ENCODE measurements around the gene COL4A2. TPM values are rescaled to one million over a fixed set of nuclear protein-coding genes. Genes with fewer than 3 reads are reported as not detected.

The COL4A2 gene
- total and polyA plus RNA-seq, 2 donors (not counting 1 experiment from before 2014, with no cell fraction given) = 0.17 TPM; not detected in 1

GRCh38 chr13:110438776-110439175, 131.7 kb downstream of the COL4A2 start:
- H3K4me3 Mint-ChIP-seq = no peak overlapping the region
- no peak for TF ChIP-seq EZH2 (IDR thresholded peaks at IDR 0.05; ENCODE audit: borderline replicate concordance, insufficient read depth, low read depth, low read length, poor library complexity, severe bottlenecking)
- no peak for TF ChIP-seq CTCF (IDR thresholded peaks at IDR 0.05)
- peaks cover 0 to 12% (median 0%) of the 10 kb centered on the region in 4 experiments for H3K27me3 ChIP-seq (replicated peaks in 1 of 4; ENCODE audit: control extremely low read depth in 1 of 4, control insufficient read depth in 3 of 4, insufficient read depth in 4 of 4, low read length in 3 of 4)
- DNase-seq (no peak), ATAC-seq (ENCODE audit: low read depth) (no peak)
- peaks cover 38% of the 10 kb centered on the region for H3K27me3 Mint-ChIP-seq
- H3K4me1 ChIP-seq (ENCODE audit: control insufficient read depth in 2 of 2, insufficient read depth in 2 of 2, low read length in 2 of 2) = no peaks in the 10 kb centered on the region
- intact Hi-C loops (cut with micrococcal nuclease) = no loop called here
- H3K27ac Mint-ChIP-seq = no peak overlapping the region
- no peaks in the 10 kb centered on the region for H4K20me1 ChIP-seq (ENCODE audit: control insufficient read depth, insufficient read depth, low read length, poor library complexity, severe bottlenecking)
- H3K9me3 ChIP-seq (ENCODE audit: control extremely low read depth in 1 of 3, control insufficient read depth in 2 of 3, insufficient read depth in 1 of 3, low read length in 2 of 3) = no peaks in the 10 kb centered on the region
- H3K4me2 ChIP-seq (replicated peaks; ENCODE audit: low read depth, low read length, poor library complexity, severe bottlenecking) = no peak overlapping the region
- H3K36me3 ChIP-seq (replicated peaks in 1 of 2; ENCODE audit: control extremely low read depth in 1 of 2, control insufficient read depth in 1 of 2, extremely low read depth in 1 of 2, insufficient read depth in 2 of 2, low read length in 1 of 2) = no peaks in the 10 kb centered on the region
- H3K79me2 ChIP-seq (ENCODE audit: control insufficient read depth, insufficient read depth, low read length) = no peaks in the 10 kb centered on the region
- no peak overlapping the region for H3K27ac ChIP-seq (ENCODE audit: low read length in 2 of 2)
- CTCF ChIA-PET = no interaction called here
- WGBS (ENCODE audit: insufficient coverage) = 80% methylated on average over 8 of the region's 16 CpGs
- no peaks in the 10 kb centered on the region for H3K9me3 Mint-ChIP-seq (ENCODE audit: insufficient read depth)
- no peak overlapping the region for H3K9ac ChIP-seq (ENCODE audit: low read length)
- POLR2A ChIA-PET = no interaction called here
- no peak overlapping the region for H3K4me3 ChIP-seq (ENCODE audit: control extremely low read depth in 1 of 5, extremely low read depth in 1 of 5, insufficient read depth in 1 of 5, low read depth in 2 of 5, low read length in 4 of 5)
- H2AFZ ChIP-seq (ENCODE audit: insufficient read depth, low read depth, low read length, poor library complexity, severe bottlenecking) = no peak overlapping the region
- H3K4me1 Mint-ChIP-seq = no peaks in the 10 kb centered on the region

- no peak overlapping the region for H3K4me3 Mint-ChIP-seq
Observed at GRCh38 chr13:110440946-110441731, 134.1 kb downstream of the COL4A2 start.

More at GRCh38 chr13:110440946-110441731, 134.1 kb downstream of the COL4A2 start:
- no peaks in the 10 kb centered on the region for H4K20me1 ChIP-seq (ENCODE audit: control insufficient read depth, insufficient read depth, low read length, poor library complexity, severe bottlenecking)
- peaks cover 7% of the 10 kb centered on the region for H3K4me1 Mint-ChIP-seq
- H3K79me2 ChIP-seq (ENCODE audit: control insufficient read depth, insufficient read depth, low read length) = no peaks in the 10 kb centered on the region
- 86% methylated on average over 13 of the region's 17 CpGs for WGBS (ENCODE audit: insufficient coverage)
- no peak overlapping the region for H3K9ac ChIP-seq (ENCODE audit: low read length)
- CTCF ChIA-PET = interaction anchor here (1.0 kb wide), 1 partner anchor 14 kb away, joined by 3 read pairs; no protein-coding TSS in a partner anchor
- no peaks in the 10 kb centered on the region for H3K9me3 ChIP-seq (ENCODE audit: control extremely low read depth in 1 of 3, control insufficient read depth in 2 of 3, insufficient read depth in 1 of 3, low read length in 2 of 3)
- H3K27ac ChIP-seq (ENCODE audit: low read length in 2 of 2) = no peak overlapping the region
- peaks cover 0 to 24% (median 2%) of the 10 kb centered on the region in 4 experiments for H3K27me3 ChIP-seq (replicated peaks in 1 of 4; ENCODE audit: control extremely low read depth in 1 of 4, control insufficient read depth in 3 of 4, insufficient read depth in 4 of 4, low read length in 3 of 4)
- no peak overlapping the region for H2AFZ ChIP-seq (ENCODE audit: insufficient read depth, low read depth, low read length, poor library complexity, severe bottlenecking)
- H3K9me3 Mint-ChIP-seq (ENCODE audit: insufficient read depth) = no peaks in the 10 kb centered on the region
- H3K4me1 ChIP-seq (ENCODE audit: control insufficient read depth in 2 of 2, insufficient read depth in 2 of 2, low read length in 2 of 2) = no peaks in the 10 kb centered on the region
- intact Hi-C loops (cut with micrococcal nuclease) = no loop called here
- no peak for TF ChIP-seq CTCF (IDR thresholded peaks at IDR 0.05)
- no peak for TF ChIP-seq EZH2 (IDR thresholded peaks at IDR 0.05; ENCODE audit: borderline replicate concordance, insufficient read depth, low read depth, low read length, poor library complexity, severe bottlenecking)
- peaks cover 46% of the 10 kb centered on the region for H3K27me3 Mint-ChIP-seq
- H3K4me3 ChIP-seq (ENCODE audit: control extremely low read depth in 1 of 5, extremely low read depth in 1 of 5, insufficient read depth in 1 of 5, low read depth in 2 of 5, low read length in 4 of 5) = no peak overlapping the region
- POLR2A ChIA-PET = no interaction called here
- ATAC-seq (ENCODE audit: low read depth) (no peak), DNase-seq (no peak)
- no peaks in the 10 kb centered on the region for H3K36me3 ChIP-seq (replicated peaks in 1 of 2; ENCODE audit: control extremely low read depth in 1 of 2, control insufficient read depth in 1 of 2, extremely low read depth in 1 of 2, insufficient read depth in 2 of 2, low read length in 1 of 2)
- no peak overlapping the region for H3K27ac Mint-ChIP-seq
- no peak overlapping the region for H3K4me2 ChIP-seq (replicated peaks; ENCODE audit: low read depth, low read length, poor library complexity, severe bottlenecking)

Data from B cell (primary cell).